Common myeloid progenitor, CD34-positive (primary cell): ENCODE data around the gene MAGEA9.
"Not testable (repeated sequence)": the region's sequence is repeated elsewhere in the genome, so short reads cannot be mapped to it uniquely, and the experiment has no call there.

Experiments used
- CTCF ChIA-PET: fragments of 350-600 bp; sonication (Branson Sonifier 250); formaldehyde crosslinking; loops from one replicate; lab custom pipeline; 2021; ENCODE audit warnings: antibody characterized with exemption; lab: Charles Lee
- POLR2A ChIA-PET: fragments of 350-600 bp; sonication (Branson Sonifier 250); formaldehyde crosslinking; loops from one replicate; lab custom pipeline; 2021; ENCODE audit warnings: antibody characterized with exemption; lab: Charles Lee
- DNase-seq, 3 donors: peaks; one replicate each; pipeline versions ENCODE4 v3.0.0 to v3.0.0-alpha.2; 2013
- H3K27ac ChIP-seq, 2 experiments: 1 replicate in 1 of 2; 2 replicates in 1 of 2; pipeline ENCODE4 v1.7.0; 2013; ENCODE audit warnings: inconsistent platforms in 2 of 2, low read length in 2 of 2, mild to moderate bottlenecking in 2 of 2, low read depth in 1 of 2, moderate library complexity in 1 of 2; ENCODE audit not compliant: severe bottlenecking in 2 of 2, insufficient read depth in 1 of 2, poor library complexity in 1 of 2
- H3K27me3 ChIP-seq, 5 experiments: replicated peaks in 2 of 5; 1 replicate in 3 of 5; 2 replicates in 2 of 5; pipeline versions ENCODE4 v1.6.1 to v1.7.0; 2013; ENCODE audit warnings: low read length in 4 of 5, mild to moderate bottlenecking in 2 of 5, moderate library complexity in 2 of 5, inconsistent platforms in 1 of 5; ENCODE audit not compliant: insufficient read depth in 5 of 5, control insufficient read depth in 4 of 5
- H3K36me3 ChIP-seq, 4 experiments: 1 replicate in 2 of 4; 2 replicates in 2 of 4; pipeline versions ENCODE4 v1.6.1 to v1.7.0; 2013; ENCODE audit warnings: low read length in 3 of 4, control low read depth in 1 of 4, mild to moderate bottlenecking in 1 of 4; ENCODE audit not compliant: control insufficient read depth in 4 of 4, insufficient read depth in 4 of 4
- H3K4me1 ChIP-seq, 4 experiments: 1 replicate in 3 of 4; 2 replicates in 1 of 4; pipeline versions ENCODE4 v1.6.1 to v1.7.1; 2013; ENCODE audit warnings: low read length in 3 of 4, mild to moderate bottlenecking in 3 of 4, control low read depth in 1 of 4, inconsistent platforms in 1 of 4, moderate library complexity in 1 of 4; ENCODE audit not compliant: control insufficient read depth in 4 of 4, insufficient read depth in 4 of 4; ENCODE audit errors: control extremely low read depth in 1 of 4
- H3K4me3 ChIP-seq, 7 experiments: 1 replicate in 4 of 7; 2 replicates in 3 of 7; pipeline versions ENCODE4 v1.5.1 to v1.7.0; 2013; ENCODE audit warnings: mild to moderate bottlenecking in 7 of 7, low read length in 6 of 7, moderate library complexity in 6 of 7, inconsistent platforms in 2 of 7, low read depth in 2 of 7, control low read depth in 1 of 7; ENCODE audit not compliant: insufficient read depth in 4 of 7, control insufficient read depth in 1 of 7; ENCODE audit errors: extremely low read depth in 1 of 7
- H3K9me3 ChIP-seq, 5 experiments: 1 replicate in 4 of 5; 2 replicates in 1 of 5; pipeline versions ENCODE4 v1.6.1 to v1.7.1; 2013; ENCODE audit warnings: low read length in 4 of 5, mild to moderate bottlenecking in 2 of 5, inconsistent platforms in 1 of 5, low read depth in 1 of 5, moderate library complexity in 1 of 5; ENCODE audit not compliant: control insufficient read depth in 4 of 5, insufficient read depth in 2 of 5; ENCODE audit errors: control extremely low read depth in 1 of 5
- WGBS: methylation state at CpG from one replicate; pipeline ENCODE4 v1.1.5; 2013; ENCODE audit not compliant: insufficient coverage; 5-methylcytosine and 5-hydroxymethylcytosine counted together

Gene MAGEA9

GRCh38 chrX:149777999-149778398, 3.7 kb upstream of the MAGEA9 start:
- CTCF ChIA-PET, result not testable (repeated sequence)

GRCh38 chrX:149795531-149795930, 13.8 kb downstream of the MAGEA9 start:
- H3K4me3 ChIP-seq, H3K27ac ChIP-seq, H3K4me1 ChIP-seq, H3K36me3 ChIP-seq, DNase-seq, CTCF ChIA-PET, H3K9me3 ChIP-seq, POLR2A ChIA-PET, H3K27me3 ChIP-seq: not testable (repeated sequence)
- no CpG with 5 or more reads among the region's 1 CpG for WGBS

More at GRCh38 chrX:149777999-149778398, 3.7 kb upstream of the MAGEA9 start:
- H3K9me3 ChIP-seq, H3K27me3 ChIP-seq, H3K36me3 ChIP-seq, H3K27ac ChIP-seq, DNase-seq, H3K4me1 ChIP-seq, POLR2A ChIA-PET, H3K4me3 ChIP-seq: not testable (repeated sequence)
- WGBS, result no CpG with 5 or more reads among the region's 7 CpGs

DNA sequence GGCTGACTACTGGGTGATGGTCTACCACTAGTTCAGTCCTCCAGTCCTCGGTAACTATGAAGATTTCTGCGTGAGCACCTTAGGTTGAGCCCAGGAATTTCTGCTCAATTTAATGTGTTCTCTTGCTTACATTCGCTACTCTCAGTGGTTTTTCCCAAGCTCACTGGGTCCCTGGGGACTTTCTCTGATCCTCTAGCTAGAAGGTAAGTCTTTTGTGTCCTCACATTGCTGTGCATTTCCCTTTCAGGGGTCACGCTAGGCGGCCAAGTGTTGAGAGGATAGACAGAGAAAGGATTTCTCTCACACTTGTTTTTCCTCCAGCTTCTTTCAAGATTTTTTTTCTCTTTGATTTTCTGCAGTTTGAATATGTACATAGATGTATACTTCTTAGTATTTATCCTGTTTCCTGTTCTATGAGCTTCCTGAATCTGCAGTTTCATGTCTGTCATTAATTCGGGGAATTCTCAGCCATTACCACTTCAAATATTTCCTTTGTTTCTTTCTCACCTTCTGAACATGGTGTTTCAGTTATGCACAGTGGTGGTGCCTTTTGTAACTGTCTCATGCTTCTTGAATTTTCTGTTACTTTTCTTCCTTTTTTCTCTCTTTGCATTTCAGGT, 17.5 kb downstream of the MAGEA9 start:
- CTCF ChIA-PET, result no interaction called here
- no peaks in the 10 kb centered on the region for H3K9me3 ChIP-seq
- POLR2A ChIA-PET, result no interaction called here
- H3K27ac ChIP-seq, result no peak overlapping the region
- no peaks in the 10 kb centered on the region for H3K27me3 ChIP-seq
- no peak for DNase-seq
- H3K36me3 ChIP-seq, result no peaks in the 10 kb centered on the region
- H3K4me3 ChIP-seq, result no peak overlapping the region
- H3K4me1 ChIP-seq, result no peaks in the 10 kb centered on the region
- 91% methylated on average over 3 of the region's 6 CpGs for whole genome bisulfite sequencing

GRCh38 chrX:149799938-149800337, 18.2 kb downstream of the MAGEA9 start:
- no peaks in the 10 kb centered on the region for H3K27me3 ChIP-seq
- ChIA-PET POLR2A (no interaction called here), CTCF (no interaction called here)
- H3K4me1 ChIP-seq, result no peaks in the 10 kb centered on the region
- no peak overlapping the region for H3K4me3 ChIP-seq
- H3K9me3 ChIP-seq, result no peaks in the 10 kb centered on the region
- WGBS, result 86% methylated on average over 2 of the region's 3 CpGs
- H3K27ac ChIP-seq, result no peak overlapping the region
- no peak for DNase-seq
- no peaks in the 10 kb centered on the region for H3K36me3 ChIP-seq

DNA sequence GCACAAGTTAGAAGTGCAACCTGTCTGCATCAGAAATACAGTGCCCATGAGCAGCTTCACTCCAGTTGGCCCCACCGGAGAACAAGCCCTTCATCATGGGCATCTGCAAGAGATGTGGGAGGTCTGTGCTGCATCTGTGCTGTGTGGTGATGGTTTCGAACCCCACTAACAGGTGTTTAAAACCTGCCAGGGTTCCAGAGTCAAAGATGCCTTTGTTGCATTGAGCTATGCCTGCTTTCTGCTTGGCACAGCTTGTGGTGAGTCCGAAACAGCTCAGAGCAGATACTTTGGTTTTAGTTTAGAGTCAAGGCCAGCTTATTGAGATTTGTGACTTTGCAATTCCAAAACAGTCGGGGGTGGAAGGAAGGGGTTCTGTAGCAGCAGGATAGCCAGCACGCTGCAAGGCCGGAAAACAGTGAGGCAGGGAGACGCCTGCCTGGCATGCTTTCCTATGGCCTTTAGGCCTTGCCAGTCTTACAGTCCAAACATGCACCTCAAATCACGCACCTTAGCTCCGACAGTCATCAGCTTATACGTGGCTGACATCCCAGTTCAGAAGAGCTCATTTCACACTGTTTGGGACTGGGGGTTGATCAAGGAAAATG, 21.8 kb downstream of the MAGEA9 start:
- Histone ChIP-seq H3K27ac (no peak overlapping the region), H3K9me3 (no peaks in the 10 kb centered on the region), H3K27me3 (peaks cover 0 to 3% (median 0%) of the 10 kb centered on the region in 5 experiments), H3K4me1 (no peaks in the 10 kb centered on the region), H3K4me3 (no peak overlapping the region), H3K36me3 (no peaks in the 10 kb centered on the region)
- POLR2A ChIA-PET, result no interaction called here
- no peak for DNase-seq
- CTCF ChIA-PET, result no interaction called here
- 84% methylated on average over 9 of the region's 10 CpGs for WGBS

GRCh38 chrX:149804102-149804501, 22.4 kb downstream of the MAGEA9 start:
- Histone ChIP-seq H3K27me3 (peaks cover 0 to 3% (median 0%) of the 10 kb centered on the region in 5 experiments), H3K4me3 (no peak overlapping the region), H3K9me3 (no peaks in the 10 kb centered on the region), H3K4me1 (no peaks in the 10 kb centered on the region), H3K36me3 (no peaks in the 10 kb centered on the region), H3K27ac (no peak overlapping the region)
- POLR2A ChIA-PET, result no interaction called here
- CTCF ChIA-PET, result no interaction called here
- no peak for DNase-seq
- WGBS, result 88% methylated on average over 6 of the region's 6 CpGs

DNA sequence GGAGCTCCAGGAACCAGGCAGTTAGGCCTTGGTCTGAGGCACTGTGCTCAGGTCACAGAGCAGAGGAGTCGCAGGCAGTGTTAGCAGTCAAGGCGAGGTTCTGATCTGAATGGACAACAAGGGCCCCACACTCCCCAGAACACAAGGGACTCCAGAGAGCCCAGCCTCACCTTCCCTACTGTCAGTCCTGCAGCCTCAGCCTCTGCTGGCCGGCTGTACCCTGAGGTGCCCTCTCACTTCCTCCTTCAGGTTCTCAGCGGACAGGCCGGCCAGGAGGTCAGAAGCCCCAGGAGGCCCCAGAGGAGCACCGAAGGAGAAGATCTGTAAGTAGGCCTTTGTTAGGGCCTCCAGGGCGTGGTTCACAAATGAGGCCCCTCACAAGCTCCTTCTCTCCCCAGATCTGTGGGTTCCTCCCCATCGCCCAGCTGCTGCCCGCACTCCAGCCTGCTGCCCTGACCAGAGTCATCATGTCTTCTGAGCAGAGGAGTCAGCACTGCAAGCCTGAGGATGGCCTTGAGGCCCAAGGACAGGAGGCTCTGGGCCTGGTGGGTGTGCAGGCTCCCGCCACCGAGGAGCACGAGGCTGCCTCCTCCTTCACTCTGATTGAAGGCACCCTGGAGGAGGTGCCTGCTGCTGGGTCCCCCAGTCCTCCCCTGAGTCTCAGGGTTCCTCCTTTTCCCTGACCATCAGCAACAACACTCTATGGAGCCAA, 26.2 kb downstream of the MAGEA9 start:
- Histone ChIP-seq H3K9me3 (no peaks in the 10 kb centered on the region), H3K4me3 (no peak overlapping the region), H3K27ac (no peak overlapping the region), H3K4me1 (no peaks in the 10 kb centered on the region), H3K27me3 (peaks cover 0 to 3% (median 0%) of the 10 kb centered on the region in 5 experiments), H3K36me3 (no peaks in the 10 kb centered on the region)
- ChIA-PET CTCF (no interaction called here), POLR2A (no interaction called here)
- WGBS, result 90% methylated on average over 7 of the region's 12 CpGs
- no peak for DNase-seq
